ENCODE measurements around the gene OAF. TPM values are rescaled to one million over a fixed set of nuclear protein-coding genes. Genes with fewer than 3 reads are reported as not detected.

Gene OAF
- total RNA-seq, 4 donors from 2014 or later, result 31.7 to 77.1 (median 36.2) TPM

GRCh38 chr11:120230433-120231071 lies 19.7 kb downstream of the OAF start:
- Histone ChIP-seq H3K36me3 (no peaks in the 10 kb centered on the region), H3K9me3 (no peaks in the 10 kb centered on the region), H3K27ac (no peak overlapping the region), H3K4me1 (peaks cover 0 to 3% of the 10 kb centered on the region in 2 donors), H3K4me3 (replicated peaks in 1 of 3) (no peak overlapping the region), H3K27me3 (no peaks in the 10 kb centered on the region)
- DNase-seq, result no peak
- WGBS, 2 donors, result 86 to 88% methylated on average over 5 of the region's 5 CpGs
- TF ChIP-seq POLR2A (IDR thresholded peaks at IDR 0.05), result no peak
- TF ChIP-seq CTCF (IDR thresholded peaks at IDR 0.05), result no peak
- intact Hi-C loops (cut with DNase I), result no loop called here

- Histone ChIP-seq H3K4me1 (no peaks in the 10 kb centered on the region), H3K4me3 (replicated peaks in 1 of 3) (no peak overlapping the region), H3K36me3 (no peaks in the 10 kb centered on the region), H3K9me3 (no peaks in the 10 kb centered on the region), H3K27ac (no peak overlapping the region), H3K27me3 (no peaks in the 10 kb centered on the region)
- intact Hi-C loops (cut with DNase I), result no loop called here
- no peak for DNase-seq
- TF ChIP-seq CTCF (IDR thresholded peaks at IDR 0.05) (no peak), POLR2A (IDR thresholded peaks at IDR 0.05) (no peak)
- 30 to 60% methylated on average over 2 to 3 of the region's 4 CpGs for WGBS, 2 donors
These were observed 21.1 kb downstream of the OAF start for GRCh38 chr11:120231963-120232362.

GRCh38 chr11:120233207-120233803 lies 22.5 kb downstream of the OAF start:
- H3K4me1 ChIP-seq, result no peaks in the 10 kb centered on the region
- no peaks in the 10 kb centered on the region for H3K9me3 ChIP-seq
- no peaks in the 10 kb centered on the region for H3K27me3 ChIP-seq
- intact Hi-C loops (cut with DNase I), result no loop called here
- WGBS, 2 donors, result 83% methylated on average over 9 of the region's 9 CpGs
- TF ChIP-seq POLR2A (IDR thresholded peaks at IDR 0.05), result no peak
- no peak for TF ChIP-seq CTCF (IDR thresholded peaks at IDR 0.05)
- no peak for DNase-seq
- no peak overlapping the region for H3K27ac ChIP-seq
- no peak overlapping the region for H3K4me3 ChIP-seq (replicated peaks in 1 of 3)
- no peaks in the 10 kb centered on the region for H3K36me3 ChIP-seq

GRCh38 chr11:120235024-120235628 lies 24.3 kb downstream of the OAF start:
- peak; percentile 71 to 93 (median 88) for TF ChIP-seq CTCF (IDR thresholded peaks at IDR 0.05)
- TF ChIP-seq POLR2A (IDR thresholded peaks at IDR 0.05), result no peak
- peak; percentile 88 for DNase-seq
- Histone ChIP-seq H3K9me3 (no peaks in the 10 kb centered on the region), H3K36me3 (no peaks in the 10 kb centered on the region), H3K27ac (no peak overlapping the region), H3K27me3 (no peaks in the 10 kb centered on the region), H3K4me3 (replicated peaks in 1 of 3) (no peak overlapping the region), H3K4me1 (peaks cover 1 to 7% of the 10 kb centered on the region in 2 donors)
- WGBS, 2 donors, result 24% methylated on average over 6 to 8 of the region's 8 CpGs
- intact Hi-C loops (cut with DNase I), result loop anchor here (2.0 kb wide), 1 partner anchor 64 kb away; no protein-coding TSS in a partner anchor
